ENCODE results near the gene C12orf57.
A peak's percentile ranks its signal among the peaks of the same experiment; 100 is the strongest.

Gene C12orf57

DNA sequence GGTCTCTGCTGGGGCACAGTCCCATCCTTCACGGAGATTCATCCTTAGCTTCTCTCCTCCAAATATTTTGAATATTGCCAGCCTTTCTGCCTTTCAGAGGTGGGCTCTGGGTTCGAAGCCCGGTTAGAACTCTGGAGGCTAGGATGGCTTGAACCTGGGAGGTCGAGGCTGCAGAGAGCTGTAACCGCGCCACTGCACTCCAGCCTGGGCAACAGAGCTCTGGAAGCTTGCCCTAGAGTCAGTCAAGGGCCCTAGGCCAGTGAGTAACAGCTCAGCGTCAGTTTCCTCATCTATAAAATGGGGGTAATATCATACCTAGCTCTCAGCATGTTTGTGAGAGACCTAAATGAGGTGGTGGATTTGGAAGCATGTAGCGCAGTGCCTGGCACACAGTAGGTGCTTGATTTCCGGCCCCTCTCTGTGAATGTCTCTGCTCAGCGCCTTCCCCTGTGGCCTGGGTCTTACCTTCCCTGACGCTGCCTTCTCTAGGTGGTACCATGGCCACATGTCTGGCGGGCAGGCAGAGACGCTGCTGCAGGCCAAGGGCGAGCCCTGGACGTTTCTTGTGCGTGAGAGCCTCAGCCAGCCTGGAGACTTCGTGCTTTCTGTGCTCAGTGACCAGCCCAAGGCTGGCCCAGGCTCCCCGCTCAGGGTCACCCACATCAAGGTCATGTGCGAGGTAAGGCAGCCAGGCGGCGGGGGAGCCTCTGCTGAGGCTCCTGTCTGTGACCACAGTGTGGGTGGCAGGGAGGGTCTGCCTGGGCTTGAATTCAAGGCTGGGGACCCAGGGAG is 10.7 kb downstream of the C12orf57 start:
- peak; percentile 51 for DNase-seq

DNA sequence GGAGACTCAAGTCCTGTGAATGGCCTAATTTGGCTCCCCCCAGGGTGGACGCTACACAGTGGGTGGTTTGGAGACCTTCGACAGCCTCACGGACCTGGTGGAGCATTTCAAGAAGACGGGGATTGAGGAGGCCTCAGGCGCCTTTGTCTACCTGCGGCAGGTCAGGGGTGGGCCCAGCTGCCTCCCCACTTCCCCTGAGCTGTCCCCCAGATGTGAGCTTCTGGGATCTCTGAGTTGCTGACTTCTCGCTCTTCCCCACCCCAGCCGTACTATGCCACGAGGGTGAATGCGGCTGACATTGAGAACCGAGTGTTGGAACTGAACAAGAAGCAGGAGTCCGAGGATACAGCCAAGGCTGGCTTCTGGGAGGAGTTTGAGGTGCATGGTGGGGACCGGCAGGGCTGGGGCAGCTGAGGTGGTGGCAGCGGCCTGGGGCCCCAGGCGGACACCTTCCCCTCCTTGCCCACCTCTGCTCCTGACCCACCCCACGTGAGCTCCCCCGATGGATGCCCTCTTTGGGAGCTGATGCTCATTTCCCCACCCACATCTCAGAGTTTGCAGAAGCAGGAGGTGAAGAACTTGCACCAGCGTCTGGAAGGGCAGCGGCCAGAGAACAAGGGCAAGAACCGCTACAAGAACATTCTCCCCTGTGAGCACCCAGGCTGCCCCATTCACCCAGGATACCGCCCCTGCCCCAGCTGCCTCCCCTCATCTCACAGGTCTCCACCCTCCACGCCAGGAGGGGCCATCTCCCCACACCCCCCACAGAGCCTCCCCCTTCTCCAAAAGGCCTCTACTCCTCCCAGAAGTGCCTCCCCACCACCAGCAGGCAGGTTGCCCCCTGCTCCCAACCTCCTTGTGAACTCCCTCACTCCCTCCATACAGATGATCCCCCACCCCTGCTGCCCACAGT is 11.5 kb downstream of the C12orf57 start:
- DNase-seq: no peak

DNA sequence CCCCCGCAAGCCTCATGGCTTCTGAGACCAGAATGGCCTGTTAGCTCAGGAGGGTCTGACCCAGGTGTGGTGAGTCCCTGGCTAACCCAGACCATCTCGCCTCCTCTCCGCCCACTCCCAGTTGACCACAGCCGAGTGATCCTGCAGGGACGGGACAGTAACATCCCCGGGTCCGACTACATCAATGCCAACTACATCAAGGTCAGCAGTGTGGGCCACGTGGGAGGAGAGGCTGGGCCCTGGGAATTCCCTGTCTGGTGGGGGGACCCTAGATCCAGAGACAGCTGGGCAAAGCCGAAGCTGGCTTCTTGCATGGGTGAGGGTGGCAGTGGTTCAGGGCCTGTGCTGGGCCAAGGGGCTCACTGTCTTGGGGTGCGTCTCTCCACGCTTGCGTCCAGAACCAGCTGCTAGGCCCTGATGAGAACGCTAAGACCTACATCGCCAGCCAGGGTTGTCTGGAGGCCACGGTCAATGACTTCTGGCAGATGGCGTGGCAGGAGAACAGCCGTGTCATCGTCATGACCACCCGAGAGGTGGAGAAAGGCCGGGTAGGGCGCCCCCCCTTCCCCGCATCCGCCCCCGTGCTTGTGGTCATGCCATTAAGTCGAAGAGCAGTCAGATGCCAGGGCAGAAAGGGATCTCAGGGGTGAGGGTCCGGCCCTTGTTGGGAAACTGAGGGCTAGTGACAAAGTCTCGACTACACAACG is 12.4 kb downstream of the C12orf57 start:
- DNase-seq: peak; percentile 62

DNA sequence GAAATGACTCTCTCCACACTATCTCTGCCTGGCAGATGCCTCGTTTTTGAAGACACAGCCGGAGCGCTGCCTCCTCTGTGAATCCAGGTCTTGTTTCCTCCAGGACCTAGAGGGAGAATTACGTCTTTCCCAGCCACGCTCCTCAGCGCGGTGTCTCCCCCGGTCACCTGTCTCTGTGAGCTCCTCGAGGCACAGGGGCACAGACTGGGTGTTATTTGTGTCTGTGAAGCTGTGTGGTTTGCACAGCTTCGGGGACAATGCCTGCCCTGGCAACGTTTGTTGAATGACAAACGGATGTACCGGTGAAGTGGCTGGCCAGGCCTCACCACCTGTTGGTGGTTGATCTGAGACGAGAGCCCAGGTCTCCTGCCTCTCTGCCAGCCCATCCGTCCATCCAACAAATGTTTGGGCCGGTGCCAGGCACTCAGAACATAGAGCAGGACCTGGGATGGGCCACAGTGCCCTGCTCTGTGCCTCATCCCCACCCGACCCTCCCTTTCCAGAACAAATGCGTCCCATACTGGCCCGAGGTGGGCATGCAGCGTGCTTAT is 13.4 kb downstream of the C12orf57 start:
- DNase-seq: peak; percentile 49

DNA sequence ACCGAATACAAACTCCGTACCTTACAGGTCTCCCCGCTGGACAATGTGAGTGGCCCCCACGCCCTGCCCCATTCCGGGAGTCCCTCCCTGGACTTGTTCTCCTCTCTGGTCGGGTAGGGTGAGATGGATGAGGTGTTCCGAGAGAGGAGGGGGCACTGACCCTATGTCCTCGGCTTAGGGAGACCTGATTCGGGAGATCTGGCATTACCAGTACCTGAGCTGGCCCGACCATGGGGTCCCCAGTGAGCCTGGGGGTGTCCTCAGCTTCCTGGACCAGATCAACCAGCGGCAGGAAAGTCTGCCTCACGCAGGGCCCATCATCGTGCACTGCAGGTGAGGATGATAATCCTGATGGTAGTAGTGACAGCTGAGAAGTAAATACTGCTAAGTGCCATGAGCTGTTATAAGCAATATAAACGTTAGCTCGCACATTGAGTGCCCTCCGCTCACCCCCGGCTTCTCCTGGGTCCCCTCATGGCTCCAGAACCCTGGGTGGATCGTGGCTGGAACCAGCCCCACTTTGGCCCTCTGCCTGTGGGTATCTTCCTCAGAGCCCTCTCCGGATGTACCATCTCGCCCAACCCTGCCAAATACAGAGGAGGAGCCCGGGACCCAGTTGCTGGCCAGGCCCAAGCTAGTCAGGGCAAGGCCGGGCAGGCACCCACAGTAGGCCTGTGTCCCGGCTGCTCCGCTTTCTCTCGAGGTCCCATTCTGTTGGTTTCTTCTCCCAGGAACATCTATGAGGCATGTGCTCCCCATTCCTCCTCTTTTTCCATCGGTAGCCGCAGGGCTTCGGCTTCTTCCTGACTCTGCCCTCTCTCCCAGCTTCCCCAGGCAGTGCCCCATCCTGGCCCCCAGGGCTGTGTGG is 14.2 kb downstream of the C12orf57 start:
- no peak for DNase-seq

DNA sequence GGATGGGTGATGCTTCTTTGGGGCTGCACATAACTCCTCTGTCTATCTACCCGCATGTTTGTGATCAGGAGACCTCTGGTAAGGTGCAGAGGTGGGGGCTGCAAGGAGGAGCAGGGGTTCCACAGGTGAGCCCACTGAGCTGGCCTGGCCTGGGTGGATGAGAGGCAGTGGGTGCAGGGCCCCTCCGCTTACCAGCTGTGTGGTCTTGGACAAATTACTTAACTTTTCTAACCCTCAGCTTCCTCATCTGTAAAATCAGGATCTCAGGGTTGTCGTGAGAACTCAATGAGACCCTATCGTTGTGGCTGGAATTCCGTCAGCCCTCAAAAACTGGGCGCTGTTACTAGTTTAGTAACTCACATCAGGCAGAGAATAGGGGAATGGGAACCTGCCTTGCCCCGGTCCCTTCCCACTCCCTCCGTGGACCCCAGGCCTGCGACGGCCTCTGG is 14.8 kb downstream of the C12orf57 start:
- no peak for DNase-seq

DNA sequence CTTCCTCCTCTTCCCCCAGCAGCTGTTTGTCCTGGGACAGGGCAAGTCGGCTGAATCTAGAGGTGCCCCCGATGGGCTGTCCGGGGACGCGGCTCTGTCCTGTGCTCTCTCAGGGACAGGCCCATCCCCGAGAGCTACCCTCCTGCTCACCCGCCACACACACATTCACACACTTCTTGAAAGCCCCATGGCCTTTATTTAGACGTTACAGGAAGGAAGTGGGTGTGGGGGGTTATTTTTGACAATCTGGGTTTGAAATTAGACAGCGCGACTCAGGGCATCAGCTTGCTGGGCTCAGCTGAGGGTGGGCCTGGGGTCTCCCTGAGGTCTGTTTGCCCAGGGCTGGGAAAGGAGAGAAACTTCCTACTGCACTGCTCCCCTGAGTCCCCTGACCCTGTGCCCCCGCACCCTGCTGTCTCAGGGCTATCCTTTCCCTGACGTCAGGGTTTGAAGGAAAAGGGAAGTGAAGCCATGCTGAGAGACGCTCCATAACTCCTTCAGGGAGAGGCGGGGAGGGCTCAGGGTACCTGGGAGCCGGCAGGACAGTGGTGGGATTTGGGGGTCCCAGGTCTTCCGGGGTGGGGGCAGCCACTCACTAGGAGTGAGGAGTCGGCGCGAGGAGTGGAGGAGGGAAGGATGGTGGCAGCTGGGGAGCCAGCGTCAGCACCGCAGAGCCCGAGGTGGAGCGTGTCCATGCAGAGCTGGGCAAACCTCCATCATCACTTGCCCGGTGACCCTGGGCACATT is 15.4 kb downstream of the C12orf57 start:
- peak; percentile 73 for DNase-seq

DNA sequence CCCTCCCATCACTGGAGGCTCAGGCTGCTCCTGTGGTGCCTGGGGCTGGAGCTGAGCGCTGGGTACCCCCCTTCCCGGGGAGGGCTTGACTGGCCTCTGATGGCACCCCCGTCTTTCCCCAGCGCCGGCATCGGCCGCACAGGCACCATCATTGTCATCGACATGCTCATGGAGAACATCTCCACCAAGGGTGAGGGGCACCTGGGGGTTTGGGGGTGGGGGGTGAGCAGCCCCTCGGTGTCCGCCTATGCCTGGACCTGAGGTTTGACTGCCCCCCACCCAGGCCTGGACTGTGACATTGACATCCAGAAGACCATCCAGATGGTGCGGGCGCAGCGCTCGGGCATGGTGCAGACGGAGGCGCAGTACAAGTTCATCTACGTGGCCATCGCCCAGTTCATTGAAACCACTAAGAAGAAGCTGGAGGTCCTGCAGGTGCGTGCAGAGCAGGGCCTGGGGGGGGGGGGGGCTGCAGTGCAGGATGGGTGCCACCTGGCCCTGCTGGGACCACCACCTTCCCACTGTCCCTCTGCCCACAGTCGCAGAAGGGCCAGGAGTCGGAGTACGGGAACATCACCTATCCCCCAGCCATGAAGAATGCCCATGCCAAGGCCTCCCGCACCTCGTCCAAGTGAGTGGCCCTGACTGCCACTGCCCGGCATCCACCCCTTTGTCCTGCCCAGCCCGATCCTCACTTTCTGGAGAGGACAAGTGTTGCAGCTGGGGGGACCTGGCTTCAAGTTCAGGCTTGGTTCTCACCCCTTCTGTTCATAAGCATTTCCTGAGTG is 16.2 kb downstream of the C12orf57 start:
- no peak for DNase-seq

DNA sequence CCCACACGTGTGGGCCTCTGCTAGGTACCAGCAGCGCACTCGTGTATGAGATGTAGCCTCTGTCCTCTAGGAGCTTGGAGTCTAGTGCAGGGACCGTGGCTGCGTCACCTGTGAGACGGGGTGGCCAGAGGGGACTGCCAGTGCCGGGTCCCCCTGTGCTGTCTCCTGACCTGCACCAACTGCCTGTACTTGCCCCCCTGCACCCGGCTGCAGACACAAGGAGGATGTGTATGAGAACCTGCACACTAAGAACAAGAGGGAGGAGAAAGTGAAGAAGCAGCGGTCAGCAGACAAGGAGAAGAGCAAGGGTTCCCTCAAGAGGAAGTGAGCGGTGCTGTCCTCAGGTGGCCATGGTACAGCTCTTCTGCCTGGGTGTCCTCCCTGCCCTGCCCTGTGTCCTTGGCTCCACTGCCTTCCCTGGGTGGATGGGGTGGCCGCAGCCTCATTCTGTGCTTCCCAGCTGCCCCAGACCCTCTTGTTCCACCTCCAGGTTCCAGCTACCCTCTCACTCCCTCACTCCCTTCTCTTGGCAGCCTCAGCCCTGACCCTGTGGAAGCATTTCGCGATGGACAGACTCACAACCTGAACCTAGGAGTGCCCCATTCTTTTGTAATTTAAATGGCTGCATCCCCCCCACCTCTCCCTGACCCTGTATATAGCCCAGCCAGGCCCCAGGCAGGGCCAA is 16.9 kb downstream of the C12orf57 start:
- DNase-seq: peak; percentile 54

DNA sequence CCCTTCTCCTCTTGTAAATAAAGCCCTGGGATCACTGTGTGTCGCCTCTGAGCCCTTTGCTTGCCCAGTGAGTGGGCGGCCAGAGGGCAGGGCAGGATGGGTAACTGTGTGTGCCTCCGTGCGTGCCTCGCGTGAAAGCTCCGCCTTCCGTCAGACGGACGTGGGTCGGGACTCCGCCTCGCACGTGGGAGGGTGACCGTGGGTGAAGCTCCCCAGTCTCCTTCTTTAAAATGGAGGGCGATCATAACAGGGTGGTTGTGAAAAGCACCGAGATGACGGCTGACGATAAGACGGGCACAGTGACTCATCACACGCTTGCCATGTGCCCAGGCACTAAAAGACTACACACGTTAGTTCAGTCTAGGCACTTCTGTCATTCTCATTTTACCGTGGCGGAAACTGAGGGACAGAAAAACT is 17.5 kb downstream of the C12orf57 start:
- peak; percentile 95 for DNase-seq

DNA sequence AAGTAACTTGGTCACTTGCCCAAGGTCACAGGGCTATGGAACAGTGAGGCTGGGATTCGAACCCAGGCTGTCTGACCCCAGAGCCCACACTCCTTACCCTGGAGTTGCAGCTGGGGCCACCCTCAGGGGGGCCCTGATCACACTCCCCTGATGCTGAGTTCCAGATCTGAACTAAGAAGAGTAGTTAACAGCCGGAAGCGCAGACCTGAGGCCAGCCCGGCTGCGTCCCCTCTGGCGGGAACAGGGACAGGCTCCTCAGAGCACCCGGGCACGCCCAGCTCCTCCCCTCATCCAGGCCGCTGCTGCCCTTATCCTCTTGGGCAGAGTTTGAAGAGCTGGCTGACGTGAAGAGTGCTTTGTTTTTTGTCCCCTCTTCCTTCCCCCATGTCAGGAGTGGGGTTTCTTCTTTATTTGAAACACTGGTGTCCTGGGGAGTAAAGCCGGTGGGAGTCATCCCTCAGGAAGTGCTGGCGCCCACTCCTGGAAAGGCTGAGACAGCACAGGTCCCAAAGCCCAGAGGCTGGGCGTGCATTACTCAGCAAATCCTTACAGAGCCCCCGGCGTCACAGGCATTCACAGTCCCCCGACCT is 18.0 kb downstream of the C12orf57 start:
- DNase-seq: peak; percentile 73

DNA sequence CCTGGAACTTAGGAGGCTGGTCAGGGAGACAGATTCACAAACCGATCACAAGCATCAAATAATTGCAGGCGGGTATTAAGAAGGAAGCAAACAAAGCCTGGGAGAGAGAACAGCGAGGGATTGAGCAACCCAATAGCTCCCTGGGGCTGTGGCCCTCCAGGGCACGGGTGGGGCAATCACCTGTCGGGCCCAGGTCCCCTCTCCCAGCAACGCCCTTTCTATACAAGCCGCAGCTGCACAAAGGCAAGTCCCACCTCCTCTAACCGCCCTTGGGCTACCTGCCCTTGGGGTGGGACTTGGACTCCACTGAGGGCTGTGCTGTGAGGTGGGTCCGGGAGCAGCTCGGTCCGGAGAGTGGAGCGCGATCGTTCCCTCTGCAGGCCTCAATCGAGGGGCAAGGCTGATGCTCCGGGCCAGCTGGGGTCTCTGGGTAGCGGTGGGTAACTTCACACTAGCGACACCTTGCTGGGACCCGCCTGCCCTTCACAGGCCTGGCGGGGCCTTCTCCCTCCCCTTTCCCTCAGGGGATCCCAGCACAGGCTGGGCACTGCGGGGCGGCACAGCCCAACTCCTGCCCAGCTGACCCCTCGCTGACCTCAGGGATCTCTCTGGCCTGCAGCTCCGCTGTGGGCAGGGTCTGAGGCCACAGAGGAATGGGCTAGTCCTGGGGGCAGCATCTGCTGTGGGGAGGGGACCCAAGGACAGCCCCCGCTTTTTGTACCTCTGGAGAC is 18.6 kb downstream of the C12orf57 start:
- DNase-seq: no peak

DNA sequence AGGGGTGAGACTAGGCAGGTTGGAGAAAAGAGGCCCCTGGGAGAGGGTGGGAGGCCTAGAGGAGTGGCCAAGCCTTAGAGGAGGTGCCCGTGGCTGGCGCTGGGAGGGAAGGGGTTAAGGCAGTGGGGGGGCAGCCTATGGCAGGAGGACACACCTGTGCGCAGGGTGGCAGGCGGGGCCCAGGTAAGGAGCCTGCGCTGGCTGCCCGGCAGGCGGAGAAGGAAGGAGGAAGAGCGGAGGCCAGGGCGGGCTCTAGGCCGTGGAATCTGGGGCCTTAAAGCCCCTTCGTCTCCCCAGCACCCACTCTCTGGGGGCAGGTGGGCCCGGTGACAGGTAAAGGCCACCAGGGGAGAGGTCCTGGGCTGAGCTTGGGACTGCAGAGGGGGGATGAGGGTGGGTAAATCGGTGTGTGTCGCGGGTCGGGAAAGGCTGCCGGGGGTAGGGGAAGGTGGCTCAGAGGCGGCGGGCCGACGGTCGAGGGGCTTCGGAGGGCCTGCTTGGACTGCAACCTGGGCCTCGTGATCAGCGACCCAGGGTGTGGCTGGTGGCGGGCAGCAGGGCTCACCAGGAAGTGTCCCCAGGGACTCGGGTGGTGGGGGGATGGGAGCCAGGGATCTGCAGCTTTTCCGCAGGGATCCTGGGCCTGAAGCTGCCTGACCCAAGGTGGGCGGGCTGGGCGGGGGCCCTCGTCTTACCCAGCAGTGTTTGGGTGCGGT is 19.4 kb downstream of the C12orf57 start:
- no peak for DNase-seq

DNA sequence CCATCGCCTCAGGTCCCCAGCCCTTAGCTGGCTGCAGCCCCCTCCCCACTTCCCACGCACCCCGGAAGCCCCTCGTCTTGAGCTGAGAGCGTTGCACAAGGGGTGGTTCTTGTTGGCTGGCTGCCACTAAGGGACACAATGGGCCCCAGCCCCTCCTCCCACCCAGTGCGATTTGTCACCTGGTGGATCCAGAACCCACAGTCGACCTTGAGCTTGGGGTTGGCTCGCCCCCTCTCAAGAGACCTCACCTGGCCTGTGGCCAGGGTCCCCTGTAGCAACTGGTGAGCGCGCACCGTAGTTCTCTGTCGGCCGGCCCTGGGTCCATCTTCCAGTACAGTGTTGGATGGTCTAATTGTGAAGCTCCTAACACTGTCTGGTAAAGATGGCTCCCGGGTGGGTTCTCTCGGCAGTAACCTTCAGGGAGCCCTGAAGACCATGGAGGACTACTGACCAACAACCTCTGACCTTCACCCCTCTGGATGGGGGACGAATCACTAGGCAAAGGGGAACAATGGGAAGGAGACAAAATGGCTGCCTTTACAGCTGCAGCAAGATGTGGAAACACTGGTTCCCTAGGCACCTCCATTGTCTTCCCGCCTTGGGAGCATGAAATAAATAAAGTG is 20.1 kb downstream of the C12orf57 start:
- DNase-seq: no peak

DNA sequence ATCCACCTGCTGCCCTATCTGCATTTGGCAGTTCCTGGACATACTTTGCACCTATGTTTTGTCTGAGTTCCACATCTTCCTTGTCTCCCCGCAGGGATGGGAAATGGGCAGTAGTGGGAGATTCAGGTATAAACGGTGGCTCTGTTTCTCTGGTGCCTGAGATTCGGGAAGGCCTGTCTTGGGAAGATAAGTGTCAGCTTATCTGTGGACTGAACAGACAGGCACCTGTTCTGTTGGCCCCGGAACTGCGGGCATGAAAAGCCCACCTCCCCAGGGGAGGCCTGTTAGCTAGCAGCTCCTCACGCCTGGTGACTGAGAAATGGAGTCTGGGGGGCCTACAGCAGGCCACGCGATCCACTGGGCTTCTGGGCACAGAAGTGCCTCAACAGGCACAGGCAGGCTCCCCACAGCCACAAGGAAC is 20.8 kb downstream of the C12orf57 start:
- no peak for DNase-seq

DNA sequence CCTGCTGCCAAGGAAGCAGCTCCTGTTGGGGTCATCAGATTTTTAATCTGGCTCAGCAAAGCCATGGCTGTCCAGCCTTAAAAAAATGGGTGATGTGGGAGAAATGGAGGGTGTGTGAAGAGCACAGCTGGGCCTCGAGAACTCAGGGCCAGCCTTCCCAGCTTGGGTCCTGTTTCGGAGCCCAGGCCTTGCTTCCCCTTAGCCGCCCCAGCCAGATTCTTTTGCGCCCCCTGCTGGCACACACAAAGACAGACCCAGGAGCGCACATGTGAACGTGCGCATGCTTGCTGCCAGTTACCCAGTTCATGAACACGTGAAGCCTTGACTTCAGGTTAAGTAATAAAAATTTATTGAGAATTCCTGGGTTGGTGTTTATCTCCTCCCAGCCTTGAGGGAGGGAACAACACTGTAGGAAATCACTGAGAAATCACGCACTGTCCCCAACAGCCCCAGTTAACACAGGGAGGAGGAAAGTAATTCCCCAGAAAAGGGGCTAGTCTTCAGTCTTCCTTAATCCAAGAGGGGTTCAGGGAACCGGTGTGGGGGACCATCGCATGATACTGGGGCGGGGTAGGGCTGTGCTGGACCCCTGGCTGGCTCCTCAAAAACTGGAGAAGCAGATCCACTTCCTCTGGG is 21.3 kb downstream of the C12orf57 start:
- DNase-seq: peak; percentile 92

DNA sequence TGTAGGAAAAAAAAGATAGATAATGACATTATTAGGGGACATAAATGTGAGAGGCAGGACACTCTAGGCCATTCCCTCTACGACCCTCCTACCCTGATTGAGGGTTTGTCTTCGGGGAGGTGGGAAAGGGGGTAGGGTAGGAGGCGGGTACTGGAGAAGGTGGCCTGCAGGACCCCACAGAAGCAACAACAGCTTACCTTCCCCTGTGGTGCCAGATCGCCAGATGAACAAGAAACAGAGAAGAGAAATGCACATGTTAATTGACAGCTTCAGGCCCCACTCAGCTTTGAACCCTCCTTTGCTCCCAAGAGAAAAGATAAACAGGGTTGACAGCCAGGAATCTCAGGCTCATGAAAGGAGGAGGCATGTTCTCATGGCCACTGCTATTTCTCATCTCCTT is 21.9 kb downstream of the C12orf57 start:
- no peak for DNase-seq

Data from stimulated activated CD8-positive, alpha-beta memory T cell treated with anti-CD3 and anti-CD28 coated beads, Interleukin-4, amount 100 ng/mL, for 48 hours (primary cell).